ENCODE results near the gene RFX8. TPM values are rescaled to one million over a fixed set of nuclear protein-coding genes. Genes with fewer than 3 reads are reported as not detected.

Gene RFX8
- polyA plus RNA-seq (2013, experiment 1 of 2): 0.10 TPM
- 0.27 TPM for polyA plus RNA-seq (2013, experiment 2 of 2)

DNA sequence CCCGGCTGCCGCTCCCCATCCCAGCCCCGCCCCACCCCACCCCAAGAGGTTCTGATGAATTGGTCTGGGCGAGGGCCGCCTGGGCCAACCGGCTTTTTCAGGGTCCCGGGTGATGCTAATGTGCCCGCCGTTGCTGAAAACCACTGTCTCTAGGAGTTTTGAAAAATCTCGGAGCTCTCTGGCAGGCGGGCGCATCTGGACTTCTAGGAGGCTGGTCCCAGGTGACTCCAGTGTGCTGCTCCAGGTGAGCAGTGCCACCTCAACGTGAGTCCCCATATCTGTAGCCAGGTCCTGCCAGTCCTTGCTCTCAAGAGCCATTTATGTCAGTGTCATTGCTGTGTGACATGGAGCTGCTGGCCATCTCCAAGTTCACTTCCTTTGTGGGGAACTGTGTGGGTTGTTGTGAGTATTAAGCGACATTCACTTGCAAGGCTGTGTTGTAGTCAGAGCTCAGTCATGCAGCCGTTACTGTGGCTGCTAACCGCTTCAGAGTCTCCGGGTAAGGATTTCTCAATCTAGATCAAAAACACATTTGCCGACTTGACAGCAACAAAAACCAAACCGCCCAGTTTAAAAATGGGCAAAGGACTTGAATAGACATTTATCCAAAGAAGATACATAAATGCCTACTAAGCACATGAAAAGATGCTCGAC is at the start of gene RFX8:
TSS of gene RFX8 (minus strand) at position 382 of the 654 bp plus-strand sequence. CDS start 8,264 bp downstream, outside the sequence.
- H4K5ac ChIP-seq (ENCODE audit: low read length): no peak within 1 kb of the TSS
- H3K79me2 ChIP-seq (ENCODE audit: control insufficient read depth, insufficient read depth, low read length): no peaks in the 10 kb centered on the region
- H2BK5ac ChIP-seq (ENCODE audit: low read length): no peak within 1 kb of the TSS
- no peaks in the 10 kb centered on the region for H3K27me3 ChIP-seq (ENCODE audit: insufficient read depth, low read length, poor library complexity)
- H3K4me1 ChIP-seq (ENCODE audit: control insufficient read depth, low read depth, low read length): no peaks in the 10 kb centered on the region
- H4K8ac ChIP-seq (ENCODE audit: low read depth, low read length): no peak within 1 kb of the TSS
- H2BK15ac ChIP-seq (replicated peaks; ENCODE audit: low read depth): no peak within 1 kb of the TSS
- H3K79me1 ChIP-seq (ENCODE audit: low read length): no peaks in the 10 kb centered on the region
- peak within 1 kb of the TSS; percentile 26 for H3K4ac ChIP-seq (ENCODE audit: low read depth, low read length)
- H3K27ac ChIP-seq (ENCODE audit: low read depth, low read length): no peak within 1 kb of the TSS
- H2AK5ac ChIP-seq (ENCODE audit: low read length): no peak within 1 kb of the TSS
- H3K4me3 ChIP-seq (ENCODE audit: low read length): peak within 1 kb of the TSS; percentile 25
- peak within 1 kb of the TSS; percentile 65 for H3K9ac ChIP-seq (ENCODE audit: low read length)
- H2BK120ac ChIP-seq (ENCODE audit: low read depth, low read length): no peak within 1 kb of the TSS
- H3K23ac ChIP-seq (ENCODE audit: low read length): no peak within 1 kb of the TSS
- peak within 1 kb of the TSS; percentile 24 for H3K18ac ChIP-seq (ENCODE audit: low read length)
- DNase-seq: peak; percentile 15
- H3K36me3 ChIP-seq (ENCODE audit: control insufficient read depth, insufficient read depth, low read length): no peaks in the 10 kb centered on the region
- peak within 1 kb of the TSS; percentile 86 for H3K56ac ChIP-seq (ENCODE audit: low read length)
- peak within 1 kb of the TSS; percentile 33 for H3K4me2 ChIP-seq (ENCODE audit: low read length)
- no CpG with 5 or more reads among the region's 20 CpGs for WGBS (ENCODE audit: extremely low coverage, insufficient coverage, low lambda C conversion rate)

DNA sequence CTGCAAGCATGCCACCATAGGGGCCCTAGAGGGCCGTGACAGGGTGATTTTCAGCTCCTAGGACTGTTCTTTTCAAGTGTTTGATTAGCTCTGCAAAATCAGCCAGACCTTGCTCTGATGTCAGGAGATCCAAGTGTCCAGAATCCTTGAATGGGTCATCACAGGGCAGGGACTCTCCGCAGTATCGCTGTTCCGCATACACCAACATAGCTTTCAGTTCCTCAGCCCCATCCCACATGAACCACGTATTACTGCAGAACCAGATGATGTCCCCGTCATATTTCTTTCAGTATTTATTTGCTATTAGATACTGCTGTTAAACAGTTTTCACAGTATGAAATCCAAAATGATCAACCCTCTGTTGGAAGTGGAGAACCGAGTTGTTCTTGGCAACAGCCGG is 46.6 kb upstream of the RFX8 start:
- Histone ChIP-seq H4K8ac (ENCODE audit: low read depth, low read length) (no peak overlapping the region), H3K4me3 (ENCODE audit: low read length) (no peak overlapping the region), H3K9ac (ENCODE audit: low read length) (no peak overlapping the region), H3K4ac (ENCODE audit: low read depth, low read length) (no peak overlapping the region), H2BK15ac (replicated peaks; ENCODE audit: low read depth) (no peak overlapping the region), H3K79me1 (ENCODE audit: low read length) (no peaks in the 10 kb centered on the region), H3K36me3 (ENCODE audit: control insufficient read depth, insufficient read depth, low read length) (no peaks in the 10 kb centered on the region), H2BK120ac (ENCODE audit: low read depth, low read length) (no peak overlapping the region), H3K27ac (ENCODE audit: low read depth, low read length) (no peak overlapping the region), H3K4me1 (ENCODE audit: control insufficient read depth, low read depth, low read length) (no peaks in the 10 kb centered on the region), H3K4me2 (ENCODE audit: low read length) (no peak overlapping the region), H3K23ac (ENCODE audit: low read length) (no peak overlapping the region), H4K5ac (ENCODE audit: low read length) (no peak overlapping the region), H3K27me3 (ENCODE audit: insufficient read depth, low read length, poor library complexity) (no peaks in the 10 kb centered on the region), H3K18ac (ENCODE audit: low read length) (no peak overlapping the region), H3K79me2 (ENCODE audit: control insufficient read depth, insufficient read depth, low read length) (no peaks in the 10 kb centered on the region), H2AK5ac (ENCODE audit: low read length) (no peak overlapping the region), H2BK5ac (ENCODE audit: low read length) (no peak overlapping the region), H3K56ac (ENCODE audit: low read length) (no peak overlapping the region)
- WGBS (ENCODE audit: extremely low coverage, insufficient coverage, low lambda C conversion rate): no CpG with 5 or more reads among the region's 8 CpGs
- no peak for DNase-seq

DNA sequence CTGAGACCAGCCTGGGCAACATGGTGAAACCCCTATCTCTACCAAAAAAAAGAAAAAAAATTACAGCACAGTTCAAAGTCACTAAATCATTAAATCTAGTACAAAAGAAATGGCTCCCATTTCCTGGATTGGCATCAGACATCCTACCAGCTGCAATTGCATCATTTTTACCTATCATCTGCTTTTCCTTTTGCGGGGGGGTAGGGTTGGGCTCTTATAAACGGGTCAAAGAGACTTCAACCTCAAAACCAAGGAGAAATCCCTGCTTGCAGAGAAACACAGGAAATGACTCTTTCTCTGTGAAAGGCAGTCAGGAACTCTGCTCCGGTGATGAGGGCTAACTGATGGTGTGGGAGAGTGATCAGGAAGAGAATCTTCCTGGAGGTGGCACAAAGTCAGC is 45.3 kb upstream of the RFX8 start:
- H3K9ac ChIP-seq (ENCODE audit: low read length): no peak overlapping the region
- no peaks in the 10 kb centered on the region for H3K36me3 ChIP-seq (ENCODE audit: control insufficient read depth, insufficient read depth, low read length)
- H3K27ac ChIP-seq (ENCODE audit: low read depth, low read length): no peak overlapping the region
- no peak overlapping the region for H2AK5ac ChIP-seq (ENCODE audit: low read length)
- H2BK120ac ChIP-seq (ENCODE audit: low read depth, low read length): no peak overlapping the region
- H3K23ac ChIP-seq (ENCODE audit: low read length): no peak overlapping the region
- H3K4me2 ChIP-seq (ENCODE audit: low read length): no peak overlapping the region
- no peak overlapping the region for H3K18ac ChIP-seq (ENCODE audit: low read length)
- H4K8ac ChIP-seq (ENCODE audit: low read depth, low read length): no peak overlapping the region
- H4K5ac ChIP-seq (ENCODE audit: low read length): no peak overlapping the region
- no peaks in the 10 kb centered on the region for H3K79me1 ChIP-seq (ENCODE audit: low read length)
- no peaks in the 10 kb centered on the region for H3K4me1 ChIP-seq (ENCODE audit: control insufficient read depth, low read depth, low read length)
- peak; percentile 8 for DNase-seq
- no peak overlapping the region for H2BK5ac ChIP-seq (ENCODE audit: low read length)
- no peak overlapping the region for H2BK15ac ChIP-seq (replicated peaks; ENCODE audit: low read depth)
- no peak overlapping the region for H3K4ac ChIP-seq (ENCODE audit: low read depth, low read length)
- H3K4me3 ChIP-seq (ENCODE audit: low read length): no peak overlapping the region
- no CpG with 5 or more reads among the region's 3 CpGs for WGBS (ENCODE audit: extremely low coverage, insufficient coverage, low lambda C conversion rate)
- H3K56ac ChIP-seq (ENCODE audit: low read length): no peak overlapping the region
- H3K27me3 ChIP-seq (ENCODE audit: insufficient read depth, low read length, poor library complexity): no peaks in the 10 kb centered on the region
- no peaks in the 10 kb centered on the region for H3K79me2 ChIP-seq (ENCODE audit: control insufficient read depth, insufficient read depth, low read length)

DNA sequence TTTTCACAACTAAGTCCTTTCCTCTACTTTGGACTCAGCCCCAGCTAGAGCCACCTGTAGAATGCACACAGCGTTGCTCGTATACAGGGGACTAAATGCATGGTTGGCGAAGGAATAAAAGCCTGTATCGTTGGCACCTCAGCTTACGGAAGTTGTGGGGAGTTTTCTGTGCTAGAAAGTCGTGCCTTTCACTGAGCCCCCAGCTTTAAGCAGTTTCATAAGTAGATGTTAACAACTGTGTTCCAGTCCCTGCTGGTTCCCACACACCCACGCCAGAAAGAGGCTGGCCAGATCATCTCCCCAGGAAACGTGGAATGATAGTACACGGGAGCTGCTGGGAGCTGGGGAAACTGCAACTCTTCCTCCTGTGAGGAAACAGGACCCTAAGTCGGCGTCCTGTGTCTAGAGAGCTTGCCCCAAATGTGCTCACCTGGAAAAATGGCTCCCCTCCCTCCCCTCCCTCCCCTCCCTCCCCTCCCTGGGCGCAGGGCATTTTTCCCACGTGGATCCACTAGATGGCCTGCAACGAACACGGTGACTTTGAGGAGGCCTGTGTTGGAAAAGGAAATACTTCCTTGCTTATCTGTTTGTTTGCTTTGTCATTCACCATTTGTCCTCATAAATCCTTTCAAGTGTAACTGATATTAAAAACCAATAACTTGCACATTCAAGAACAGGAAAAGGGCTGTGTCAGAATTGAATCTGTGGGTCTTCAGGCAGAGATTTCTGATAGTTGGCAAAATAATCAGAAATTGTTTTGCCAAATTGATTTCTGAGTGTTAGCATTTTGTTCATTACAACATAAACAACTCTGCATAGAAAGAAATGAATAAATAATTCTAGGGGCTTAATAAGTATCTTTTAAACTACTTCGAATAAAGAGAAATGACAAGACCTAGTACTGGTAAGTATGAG is 43.9 kb upstream of the RFX8 start:
- no peak overlapping the region for H3K18ac ChIP-seq (ENCODE audit: low read length)
- no peak overlapping the region for H3K4me3 ChIP-seq (ENCODE audit: low read length)
- H3K4ac ChIP-seq (ENCODE audit: low read depth, low read length): no peak overlapping the region
- H3K4me2 ChIP-seq (ENCODE audit: low read length): peak overlapping the region; percentile 11
- no CpG with 5 or more reads among the region's 16 CpGs for WGBS (ENCODE audit: extremely low coverage, insufficient coverage, low lambda C conversion rate)
- H3K56ac ChIP-seq (ENCODE audit: low read length): peak overlapping the region; percentile 72
- DNase-seq: peak; percentile 77
- no peak overlapping the region for H3K27ac ChIP-seq (ENCODE audit: low read depth, low read length)
- no peak overlapping the region for H2BK5ac ChIP-seq (ENCODE audit: low read length)
- no peaks in the 10 kb centered on the region for H3K27me3 ChIP-seq (ENCODE audit: insufficient read depth, low read length, poor library complexity)
- no peaks in the 10 kb centered on the region for H3K79me1 ChIP-seq (ENCODE audit: low read length)
- H3K9ac ChIP-seq (ENCODE audit: low read length): peak overlapping the region; percentile 8
- H4K8ac ChIP-seq (ENCODE audit: low read depth, low read length): no peak overlapping the region
- H2BK15ac ChIP-seq (replicated peaks; ENCODE audit: low read depth): no peak overlapping the region
- no peak overlapping the region for H3K23ac ChIP-seq (ENCODE audit: low read length)
- H2BK120ac ChIP-seq (ENCODE audit: low read depth, low read length): no peak overlapping the region
- no peaks in the 10 kb centered on the region for H3K4me1 ChIP-seq (ENCODE audit: control insufficient read depth, low read depth, low read length)
- H4K5ac ChIP-seq (ENCODE audit: low read length): peak overlapping the region; percentile 29
- H3K79me2 ChIP-seq (ENCODE audit: control insufficient read depth, insufficient read depth, low read length): no peaks in the 10 kb centered on the region
- H3K36me3 ChIP-seq (ENCODE audit: control insufficient read depth, insufficient read depth, low read length): no peaks in the 10 kb centered on the region
- H2AK5ac ChIP-seq (ENCODE audit: low read length): no peak overlapping the region

DNA sequence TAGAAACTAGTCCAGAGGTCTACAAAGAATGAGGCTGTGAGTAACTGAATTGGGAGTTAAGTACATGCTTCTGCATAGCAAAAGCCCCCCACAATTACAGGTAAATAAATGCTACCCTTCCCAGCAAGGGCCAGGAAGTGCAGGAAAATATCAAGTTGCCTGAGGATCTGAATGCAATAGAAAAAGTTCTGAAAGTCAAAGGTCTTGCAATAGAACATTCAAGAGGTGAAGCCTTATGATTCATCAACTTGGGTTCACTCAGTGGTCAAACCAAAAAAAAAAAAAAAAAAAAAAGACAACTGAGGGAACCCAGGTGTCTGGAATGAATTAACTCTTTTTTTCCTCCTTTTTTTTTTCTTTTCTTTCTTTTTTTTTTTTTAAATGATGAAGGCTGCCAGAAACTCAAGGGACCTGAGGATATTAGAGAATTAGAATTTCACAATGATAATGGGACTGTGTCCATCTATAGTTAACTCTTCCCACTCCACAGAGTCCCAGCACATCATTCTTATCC is 42.9 kb upstream of the RFX8 start:
- Histone ChIP-seq H2AK5ac (ENCODE audit: low read length) (no peak overlapping the region), H4K8ac (ENCODE audit: low read depth, low read length) (no peak overlapping the region), H3K4ac (ENCODE audit: low read depth, low read length) (no peak overlapping the region), H3K27ac (ENCODE audit: low read depth, low read length) (no peak overlapping the region), H3K56ac (ENCODE audit: low read length) (no peak overlapping the region), H3K27me3 (ENCODE audit: insufficient read depth, low read length, poor library complexity) (no peaks in the 10 kb centered on the region), H3K79me1 (ENCODE audit: low read length) (no peaks in the 10 kb centered on the region), H3K79me2 (ENCODE audit: control insufficient read depth, insufficient read depth, low read length) (no peaks in the 10 kb centered on the region), H3K4me1 (ENCODE audit: control insufficient read depth, low read depth, low read length) (no peaks in the 10 kb centered on the region), H3K23ac (ENCODE audit: low read length) (no peak overlapping the region), H3K9ac (ENCODE audit: low read length) (no peak overlapping the region), H4K5ac (ENCODE audit: low read length) (no peak overlapping the region), H3K4me2 (ENCODE audit: low read length) (no peak overlapping the region), H2BK5ac (ENCODE audit: low read length) (no peak overlapping the region), H2BK120ac (ENCODE audit: low read depth, low read length) (no peak overlapping the region), H3K4me3 (ENCODE audit: low read length) (no peak overlapping the region), H3K18ac (ENCODE audit: low read length) (no peak overlapping the region), H2BK15ac (replicated peaks; ENCODE audit: low read depth) (no peak overlapping the region), H3K36me3 (ENCODE audit: control insufficient read depth, insufficient read depth, low read length) (no peaks in the 10 kb centered on the region)
- DNase-seq: no peak
